Cortex of kidney (tissue), 1 donor: ENCODE results near the gene GPX6.
"Not testable (repeated sequence)": the region's sequence is repeated elsewhere in the genome, so short reads cannot be mapped to it uniquely, and the experiment has no call there.

Source experiments
- DNase-seq: peaks from one replicate; lab custom pipeline; 2025; lab: John Stamatoyannopoulos, UW

GPX6 gene

DNA sequence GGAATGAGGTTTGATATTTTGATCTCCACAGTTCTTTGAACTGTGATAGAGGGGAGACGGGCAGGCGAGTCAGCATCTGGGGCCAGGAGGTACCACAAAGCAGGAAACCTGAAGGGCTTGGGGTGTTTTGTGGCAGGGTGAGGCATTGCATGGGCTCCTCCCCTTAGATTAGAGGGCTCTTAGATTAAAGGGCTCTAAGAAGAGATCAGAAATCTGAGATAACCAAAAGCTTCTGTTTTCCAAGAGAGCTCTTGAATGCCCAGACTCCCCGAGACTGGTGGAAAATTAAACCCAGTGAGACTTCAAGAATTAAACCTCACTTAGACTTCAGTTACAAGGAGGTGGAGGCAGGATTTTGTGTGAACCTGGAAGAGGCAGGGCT, 7.6 kb upstream of the GPX6 start:
- no peak for DNase-seq

GRCh38 chr6:28522594-28523240, 7.1 kb upstream of the GPX6 start:
- DNase-seq, result no peak

- no peak for DNase-seq
Measured at GRCh38 chr6:28517964-28518363, 2.4 kb upstream of the GPX6 start.

DNA sequence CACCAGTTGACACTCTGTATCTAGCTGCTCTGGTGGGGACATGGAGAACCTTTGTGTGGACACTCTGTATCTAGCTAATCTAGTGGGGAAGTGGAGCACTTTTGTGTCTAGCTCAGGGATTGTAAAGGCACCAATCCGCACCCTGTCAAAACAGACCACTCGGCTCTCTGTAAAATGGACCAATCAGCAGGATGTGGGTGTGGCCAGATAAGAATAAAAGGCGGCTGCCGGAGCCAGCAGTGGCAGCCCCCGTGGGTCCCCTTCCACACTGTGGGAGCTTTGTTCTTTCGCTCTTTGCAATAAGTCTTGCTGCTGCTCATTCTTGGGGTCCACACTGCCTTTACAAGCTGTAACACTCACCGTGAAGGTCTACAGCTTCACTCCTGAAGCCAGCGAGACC, 3.2 kb downstream of the GPX6 start:
- DNase-seq, result not testable (repeated sequence)

DNA sequence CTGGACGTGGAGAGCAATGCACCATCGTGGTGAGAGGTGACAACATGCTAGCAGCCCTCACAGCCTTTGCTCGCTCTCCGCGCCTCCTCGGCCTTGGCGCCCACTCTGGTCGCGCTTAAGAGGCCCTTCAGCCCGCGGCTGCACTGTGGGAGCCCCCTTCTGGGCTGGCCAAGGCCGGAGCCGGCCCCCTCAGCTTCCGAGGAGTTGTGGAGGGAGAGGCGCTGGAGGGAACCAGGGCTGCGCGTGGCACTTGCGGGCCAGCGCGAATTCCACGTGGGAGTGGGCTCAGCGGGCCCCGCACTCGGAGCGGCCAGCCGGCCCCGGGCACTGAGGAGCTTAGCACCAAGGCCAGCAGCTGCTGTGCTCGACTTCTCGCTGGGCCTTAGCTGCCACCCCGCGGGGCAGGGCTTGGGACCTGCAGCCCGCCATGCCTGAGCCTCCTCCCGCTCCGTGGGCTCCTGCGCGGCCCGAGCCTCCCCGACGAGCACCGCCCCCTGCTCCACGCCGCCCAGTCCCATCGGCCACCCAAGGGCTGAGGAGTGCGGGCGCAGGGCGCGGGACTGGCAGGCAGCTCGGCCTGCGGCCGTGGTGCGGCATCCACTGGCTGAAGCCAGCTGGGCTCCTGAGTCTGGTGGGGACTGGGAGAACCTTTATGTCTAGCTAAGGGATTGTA, 3.8 kb downstream of the GPX6 start:
- no peak for DNase-seq

- no peak for DNase-seq
Measured at GRCh38 chr6:28506807-28507475, 8.7 kb downstream of the GPX6 start.

- DNase-seq, result no peak
Measured at GRCh38 chr6:28505733-28506132, 9.9 kb downstream of the GPX6 start.

DNA sequence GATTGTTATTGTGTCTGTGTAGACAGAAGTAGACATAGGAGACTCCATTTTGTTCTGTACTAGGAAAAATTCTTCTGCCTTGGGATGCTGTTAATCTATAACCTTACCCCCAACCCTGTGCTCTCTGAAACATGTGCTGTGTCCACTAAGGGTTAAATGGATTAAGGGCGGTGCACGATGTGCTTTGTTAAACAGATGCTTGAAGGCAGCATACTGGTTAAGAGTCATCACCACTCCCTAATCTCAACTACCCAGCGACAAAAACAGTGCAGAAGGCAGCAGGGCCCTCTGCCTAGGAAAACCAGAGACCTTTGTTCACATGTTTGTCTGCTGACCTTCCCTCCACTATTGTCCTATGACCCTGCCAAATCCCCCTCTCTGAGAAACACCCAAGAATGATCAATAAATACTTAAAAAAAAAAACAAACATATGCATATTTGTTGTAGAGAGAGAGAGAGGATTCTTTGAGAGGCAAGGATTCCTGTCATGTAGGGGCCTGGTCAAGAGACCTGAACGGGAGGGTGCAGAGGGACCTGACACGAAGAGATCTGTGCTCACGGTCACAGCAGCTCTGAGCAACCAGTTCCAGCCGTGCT, 12.8 kb downstream of the GPX6 start:
- not testable (repeated sequence) for DNase-seq

DNA sequence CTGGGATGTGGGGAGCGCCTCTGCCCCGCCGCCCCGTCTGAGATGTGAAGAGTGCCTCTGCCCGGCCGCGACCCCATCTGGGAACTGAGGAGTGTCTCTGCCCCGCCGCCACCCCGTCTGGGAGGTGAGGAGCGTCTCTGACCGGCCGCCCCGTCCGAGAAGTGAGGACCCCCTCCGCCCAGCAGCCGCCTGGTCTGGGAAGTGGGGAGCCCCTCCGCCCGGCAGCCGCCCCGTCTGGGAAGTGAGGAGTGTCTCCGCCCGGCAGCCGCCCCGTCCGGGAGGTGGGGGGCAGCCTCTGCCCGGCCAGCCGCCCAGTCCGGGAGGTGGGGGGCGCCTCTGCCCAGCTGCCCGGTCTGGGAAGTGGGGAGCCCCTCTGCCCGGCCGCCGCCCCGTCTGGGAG, 13.5 kb downstream of the GPX6 start:
- DNase-seq, result not testable (repeated sequence)

DNA sequence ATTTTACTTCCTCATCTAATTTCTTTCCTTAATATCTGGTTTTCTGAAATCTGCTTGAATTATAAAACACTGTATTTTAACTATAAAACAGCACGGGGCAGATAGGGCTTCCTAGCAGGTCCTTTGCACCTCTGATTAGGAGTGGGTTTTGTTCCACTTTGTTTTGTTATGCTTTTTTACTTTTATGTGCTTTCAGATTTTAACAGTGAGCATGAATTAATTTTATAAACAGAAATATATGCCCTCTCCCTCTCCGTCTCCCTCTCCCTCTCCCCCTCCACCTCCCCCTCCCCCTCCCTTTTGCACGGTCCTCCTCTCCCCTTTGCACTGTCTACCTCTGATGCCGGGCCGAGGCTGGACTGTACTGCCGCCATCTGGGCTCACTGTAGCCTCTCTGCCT, 14.3 kb downstream of the GPX6 start:
- no peak for DNase-seq

DNA sequence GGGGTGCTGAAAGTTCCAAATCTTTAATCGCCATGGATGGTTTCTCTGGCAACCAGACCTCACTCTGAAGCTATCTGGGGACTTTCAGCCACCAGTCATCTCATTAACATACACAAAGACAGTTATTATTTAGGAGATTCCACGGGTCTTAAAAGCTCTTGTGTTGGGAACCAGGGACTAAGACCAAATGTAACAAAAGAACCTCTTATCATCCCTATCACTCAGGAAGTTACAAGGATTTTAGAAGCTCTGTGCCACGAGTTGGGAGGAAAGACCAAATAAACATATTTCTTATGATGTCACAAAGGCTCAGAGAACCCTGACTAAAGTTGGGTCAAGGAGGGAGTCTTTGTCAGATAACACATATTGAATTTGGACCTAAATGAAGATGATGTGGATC, 17.7 kb downstream of the GPX6 start:
- no peak for DNase-seq

DNA sequence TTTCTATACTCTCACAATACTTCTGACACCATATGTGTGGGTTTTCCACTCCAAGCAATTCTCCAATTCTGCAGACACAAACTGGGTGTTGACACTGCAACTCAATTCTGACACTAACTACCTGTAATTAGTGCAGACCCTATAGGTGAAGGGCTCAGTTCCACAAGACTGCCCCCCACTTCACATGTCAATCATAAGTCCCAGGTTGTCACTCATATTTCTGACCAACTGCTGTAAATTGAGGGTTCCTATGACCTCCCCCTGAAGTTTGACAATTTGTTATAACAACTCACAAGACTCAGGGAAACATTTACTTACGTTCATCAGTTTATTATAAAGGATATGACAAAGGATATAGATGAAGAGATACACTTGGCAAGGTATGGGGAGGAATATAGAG, 18.3 kb downstream of the GPX6 start:
- no peak for DNase-seq

GRCh38 chr6:28496099-28496779, 19.4 kb downstream of the GPX6 start:
- no peak for DNase-seq

- DNase-seq, result no peak
Measured at GRCh38 chr6:28491984-28492317, 23.6 kb downstream of the GPX6 start.

- no peak for DNase-seq
Measured at GRCh38 chr6:28490205-28490890, 25.2 kb downstream of the GPX6 start.

DNA sequence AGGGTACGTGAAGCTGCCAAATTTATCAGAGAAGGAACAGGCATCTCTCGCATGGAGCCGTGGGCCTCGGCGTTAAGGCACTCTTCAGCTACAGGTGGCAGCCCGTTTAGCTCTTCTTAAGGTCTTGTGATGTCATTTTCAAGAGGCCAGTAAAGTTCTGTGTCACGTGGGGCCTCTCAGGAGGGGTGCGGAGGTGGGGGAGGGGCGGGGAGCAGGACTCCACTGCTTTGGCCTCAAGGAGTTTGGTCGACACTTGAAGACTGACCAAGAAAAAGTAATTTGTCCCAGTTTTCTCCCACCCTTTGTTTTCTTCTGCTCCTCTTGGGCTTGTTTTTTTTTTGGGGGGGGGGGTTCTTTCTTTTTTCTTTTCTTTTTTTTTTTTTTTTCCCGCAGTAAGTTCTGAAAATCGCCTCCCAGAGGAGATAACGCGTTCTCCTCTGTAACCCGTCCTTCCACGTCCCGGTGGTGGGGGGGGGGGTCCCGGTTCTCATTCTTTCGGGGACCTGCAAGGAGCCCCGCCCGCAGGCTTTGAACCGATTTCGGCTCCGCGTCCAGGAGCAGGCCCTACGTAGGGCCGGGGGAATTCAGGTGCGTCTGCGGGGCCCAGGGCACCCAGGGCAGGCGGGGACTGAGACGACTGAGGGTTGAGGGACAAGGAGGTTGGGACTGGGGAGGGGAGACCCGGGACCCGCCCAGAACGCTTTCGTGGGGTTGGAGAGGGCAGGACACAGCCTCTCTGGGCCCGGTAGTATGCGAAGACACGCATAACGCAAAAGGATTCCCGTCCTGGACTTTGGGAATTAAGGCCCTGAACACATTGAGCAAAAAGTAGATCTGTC, 26.0 kb downstream of the GPX6 start:
- no peak for DNase-seq

- DNase-seq, result no peak
Measured at GRCh38 chr6:28488916-28489365, 26.7 kb downstream of the GPX6 start.

DNA sequence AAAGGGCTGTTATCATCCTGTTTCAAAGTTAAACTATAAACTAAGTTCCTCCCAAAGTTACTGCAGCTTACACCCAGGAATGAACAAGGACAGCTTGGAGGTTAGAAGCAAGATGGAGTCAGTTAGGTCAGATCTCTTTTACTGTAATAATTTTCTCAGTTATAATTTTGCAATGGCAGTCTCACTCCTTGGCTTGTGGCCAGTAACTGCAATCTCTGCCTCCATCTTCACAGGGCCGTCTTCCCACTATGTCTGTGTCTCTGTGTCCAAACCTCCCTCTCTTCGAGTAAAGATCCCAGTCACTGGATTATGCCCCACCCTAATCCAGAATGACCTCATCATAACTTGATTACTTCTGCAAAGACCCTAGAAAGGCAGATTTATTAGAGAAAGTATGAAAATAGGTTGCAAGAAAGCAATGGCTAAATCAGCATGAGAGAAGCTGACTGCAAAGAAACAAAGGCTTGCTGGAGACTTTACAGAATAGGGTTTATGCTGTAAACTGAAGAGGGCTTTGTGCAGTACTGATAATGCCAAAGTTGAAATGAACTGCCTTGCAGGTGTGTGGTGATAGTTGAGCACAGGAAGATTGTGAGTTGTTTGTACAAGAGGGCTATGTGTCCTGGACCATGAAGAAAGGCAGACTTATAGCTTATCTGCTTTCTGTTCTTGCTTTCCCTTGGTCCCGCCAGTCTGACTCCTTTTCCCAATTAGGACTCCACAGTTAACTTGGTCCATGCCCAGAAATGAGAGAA, 28.4 kb downstream of the GPX6 start:
- no peak for DNase-seq

- DNase-seq, result no peak
Measured at GRCh38 chr6:28486533-28486932, 29.1 kb downstream of the GPX6 start.

DNA sequence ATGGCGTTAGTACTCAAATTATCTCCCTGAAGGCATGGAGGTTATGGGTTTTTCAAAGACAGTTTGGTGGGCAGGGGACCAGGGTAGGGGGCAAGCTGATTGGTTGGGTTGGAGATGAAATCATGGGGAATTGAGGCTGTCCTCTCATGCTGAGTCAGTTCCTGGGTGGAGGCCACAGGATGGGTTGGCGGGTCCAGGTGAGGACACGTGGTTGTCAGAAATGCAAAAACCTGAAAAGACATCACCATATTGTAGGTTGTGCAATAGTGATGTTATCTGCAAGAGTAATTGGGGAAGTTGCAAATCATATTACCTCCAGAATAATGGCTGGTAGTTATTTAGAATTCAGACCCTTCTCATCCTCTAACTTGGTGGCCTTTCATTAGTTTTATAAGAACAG, 30.1 kb downstream of the GPX6 start:
- no peak for DNase-seq
